Activated effector memory CD4-positive, alpha-beta T cell treated with anti-CD3 and anti-CD28 coated beads, Interleukin-2, amount 50 U/mL, for 16 hours (primary cell): ENCODE data around the gene SEMA4A.
"Not testable (repeated sequence)": the region's sequence is repeated elsewhere in the genome, so short reads cannot be mapped to it uniquely, and the experiment has no call there.

Experiments used
- DNase-seq: peaks from one replicate; pipeline ENCODE4 v3.0.0-alpha.2; 2020

The SEMA4A gene

DNA sequence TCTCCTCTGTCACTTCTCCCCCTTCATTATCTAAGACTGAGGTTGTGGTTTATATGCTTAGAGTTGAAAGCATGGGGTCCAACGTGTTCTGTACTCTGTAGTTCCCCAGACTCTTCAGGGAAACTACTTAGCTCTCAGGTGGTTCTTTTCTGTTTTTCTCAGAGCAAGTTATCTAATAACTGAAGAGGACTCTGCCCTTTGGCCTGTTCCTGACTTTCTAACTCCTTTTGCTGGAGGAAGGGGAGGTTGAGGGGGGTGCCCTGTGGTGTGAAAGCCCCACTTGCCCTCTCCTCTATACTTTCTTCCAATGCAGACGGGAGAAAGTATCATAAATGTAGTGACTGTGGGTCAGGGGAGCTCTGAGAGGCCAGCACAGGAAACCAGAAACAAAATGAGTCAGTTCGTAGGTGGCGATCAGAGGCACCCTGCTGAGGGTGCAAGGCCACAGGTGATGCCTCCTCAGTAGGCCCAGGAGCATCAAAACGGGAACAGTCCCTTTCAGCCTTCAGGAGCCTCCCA is 45.5 kb downstream of the SEMA4A start:
- DNase-seq = peak; percentile 64

DNA sequence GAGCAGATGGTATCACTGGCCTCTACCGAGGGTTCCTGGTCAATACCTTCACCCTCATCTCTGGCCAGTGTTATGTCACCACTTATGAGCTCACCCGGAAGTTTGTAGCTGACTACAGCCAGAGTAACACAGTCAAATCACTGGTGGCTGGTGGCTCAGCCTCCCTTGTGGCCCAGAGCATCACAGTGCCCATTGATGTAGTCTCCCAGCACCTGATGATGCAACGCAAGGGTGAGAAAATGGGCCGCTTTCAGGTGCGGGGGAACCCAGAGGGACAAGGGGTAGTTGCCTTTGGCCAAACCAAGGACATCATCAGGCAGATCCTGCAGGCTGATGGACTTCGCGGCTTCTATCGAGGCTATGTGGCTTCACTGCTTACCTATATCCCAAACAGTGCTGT is 46.7 kb downstream of the SEMA4A start:
- DNase-seq = peak; percentile 57

- DNase-seq = no peak
Observed at GRCh38 chr1:156203331-156203730, 49.9 kb downstream of the SEMA4A start.

- no peak for DNase-seq
Observed at GRCh38 chr1:156204686-156205085, 51.3 kb downstream of the SEMA4A start.

- DNase-seq = no peak
Observed at GRCh38 chr1:156211243-156211642, 57.9 kb downstream of the SEMA4A start.

- DNase-seq = no peak
Observed at GRCh38 chr1:156212130-156212529, 58.7 kb downstream of the SEMA4A start.

DNA sequence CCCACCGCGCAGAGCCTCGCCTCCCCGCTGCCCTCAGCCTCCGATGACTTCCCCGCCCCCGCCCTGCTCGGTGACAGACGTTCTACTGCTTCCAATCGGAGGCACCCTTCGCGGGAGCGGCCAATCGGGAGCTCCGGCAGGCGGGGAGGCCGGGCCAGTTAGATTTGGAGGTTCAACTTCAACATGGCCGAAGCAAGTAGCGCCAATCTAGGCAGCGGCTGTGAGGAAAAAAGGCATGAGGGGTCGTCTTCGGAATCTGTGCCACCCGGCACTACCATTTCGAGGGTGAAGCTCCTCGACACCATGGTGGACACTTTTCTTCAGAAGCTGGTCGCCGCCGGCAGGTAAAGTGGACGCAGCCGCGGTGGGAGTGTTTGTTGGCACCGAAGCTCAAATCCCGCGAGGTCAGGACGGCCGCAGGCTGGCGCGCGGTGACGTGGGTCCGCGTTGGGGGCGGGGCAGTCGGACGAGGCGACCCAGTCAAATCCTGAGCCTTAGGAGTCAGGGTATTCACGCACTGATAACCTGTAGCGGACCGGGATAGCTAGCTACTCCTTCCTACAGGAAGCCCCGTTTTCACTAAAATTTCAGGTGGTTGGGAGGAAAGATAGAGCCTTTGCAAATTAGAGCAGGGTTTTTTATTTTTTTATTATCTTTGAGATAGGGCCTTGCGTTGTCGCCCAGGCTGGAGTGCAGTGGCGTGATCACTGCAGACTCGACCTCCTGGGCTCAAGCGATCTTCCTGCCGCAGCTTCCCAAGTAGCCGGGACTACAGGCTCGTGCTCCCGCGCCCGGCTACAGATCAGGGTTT is 59.7 kb downstream of the SEMA4A start, which contains the start of gene PMF1:
TSS of gene PMF1 (plus strand) at position 175 of the 811 bp plus-strand sequence. CDS start at position 184, 9 bp downstream.
- peak; percentile 98 for DNase-seq

- DNase-seq = no peak
Observed at GRCh38 chr1:156213644-156213966, 60.2 kb downstream of the SEMA4A start.

DNA sequence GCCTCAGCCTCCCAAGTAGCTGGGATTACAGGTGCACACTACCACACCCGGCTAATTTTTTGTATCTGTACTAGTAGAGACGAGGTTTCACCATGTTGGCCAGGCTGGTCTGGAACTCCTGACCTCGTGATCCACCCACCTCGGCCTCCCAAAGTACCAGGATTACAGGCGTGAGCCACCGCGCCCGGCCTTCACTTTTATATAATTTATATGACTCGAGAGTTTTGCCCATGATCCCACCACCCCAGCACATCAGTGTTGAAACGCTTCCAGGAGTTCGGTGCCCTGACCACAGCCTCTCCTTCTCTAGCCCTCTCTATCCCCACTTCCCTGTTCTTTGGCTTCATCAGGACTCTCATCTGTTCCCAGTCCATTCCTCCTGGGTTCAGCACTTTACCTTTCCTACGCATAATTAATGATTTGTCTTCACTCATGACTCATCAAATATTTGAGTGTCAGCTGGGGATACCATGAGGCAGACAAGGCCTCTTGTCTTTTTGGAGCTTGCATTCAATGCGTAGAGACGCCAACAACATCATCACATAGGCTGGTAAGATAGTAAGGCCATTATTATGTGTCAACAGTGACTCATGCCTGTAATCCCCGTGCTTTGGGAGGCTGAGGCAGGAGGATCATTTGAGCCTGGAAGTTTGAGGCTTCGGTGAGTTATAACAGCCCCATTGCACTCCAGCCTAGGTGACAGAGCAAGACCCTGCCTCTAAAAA is 60.8 kb downstream of the SEMA4A start:
- DNase-seq = peak; percentile 67

DNA sequence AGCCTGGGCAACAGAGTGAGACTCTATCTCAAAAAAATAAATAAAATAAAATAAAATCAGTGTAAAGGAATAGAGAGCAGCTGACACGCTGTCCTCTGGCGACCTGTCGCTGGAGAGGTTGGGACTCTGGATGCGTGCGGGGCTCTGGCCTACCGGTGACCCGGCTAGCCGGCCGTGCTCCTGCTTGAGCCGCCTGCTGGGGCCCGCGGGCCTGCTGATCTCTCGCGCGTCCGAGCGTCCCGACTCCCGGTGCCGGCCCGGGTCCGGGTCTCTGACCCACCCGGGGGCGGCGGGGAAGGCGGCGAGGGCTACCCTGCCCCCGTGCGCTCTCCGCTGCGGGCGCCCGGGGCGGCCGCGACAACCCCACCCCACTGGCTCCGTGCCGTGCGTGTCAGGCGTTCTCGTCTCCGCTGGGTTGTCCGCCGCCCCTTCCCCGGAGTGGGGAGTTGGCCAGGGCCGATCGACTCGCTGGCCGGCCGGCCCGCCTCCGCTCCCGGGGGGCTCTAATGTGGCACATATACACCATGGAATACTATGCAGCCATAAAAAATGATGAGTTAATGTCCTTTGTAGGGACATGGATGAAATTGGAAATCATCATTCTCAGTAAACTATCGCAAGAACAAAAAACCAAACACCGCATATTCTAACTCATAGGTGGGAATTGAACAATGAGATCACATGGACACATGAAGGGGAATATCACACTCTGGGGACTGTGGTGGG is 63.1 kb downstream of the SEMA4A start:
- DNase-seq = not testable (repeated sequence)

- DNase-seq = no peak
Observed at GRCh38 chr1:156217871-156218270, 64.5 kb downstream of the SEMA4A start.

DNA sequence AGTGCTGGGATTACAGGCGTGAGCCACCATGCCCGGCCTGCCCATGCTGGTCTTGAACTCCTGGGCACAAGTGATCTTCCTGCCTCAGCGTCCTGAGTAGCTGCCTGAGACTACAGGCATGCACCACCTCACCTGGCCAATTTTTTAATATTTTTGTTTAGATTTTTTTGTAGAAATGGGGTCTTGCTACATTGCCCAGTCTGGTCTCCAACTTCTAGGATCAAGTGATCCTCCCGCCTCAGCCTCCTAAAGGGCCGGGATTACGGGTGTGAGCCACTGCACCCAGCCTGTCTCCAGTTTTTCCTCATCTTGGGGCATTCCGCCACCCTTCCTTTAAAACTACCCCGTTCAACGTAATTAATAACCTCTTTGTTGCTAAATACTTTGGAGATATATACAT is 66.8 kb downstream of the SEMA4A start:
- DNase-seq = no peak

DNA sequence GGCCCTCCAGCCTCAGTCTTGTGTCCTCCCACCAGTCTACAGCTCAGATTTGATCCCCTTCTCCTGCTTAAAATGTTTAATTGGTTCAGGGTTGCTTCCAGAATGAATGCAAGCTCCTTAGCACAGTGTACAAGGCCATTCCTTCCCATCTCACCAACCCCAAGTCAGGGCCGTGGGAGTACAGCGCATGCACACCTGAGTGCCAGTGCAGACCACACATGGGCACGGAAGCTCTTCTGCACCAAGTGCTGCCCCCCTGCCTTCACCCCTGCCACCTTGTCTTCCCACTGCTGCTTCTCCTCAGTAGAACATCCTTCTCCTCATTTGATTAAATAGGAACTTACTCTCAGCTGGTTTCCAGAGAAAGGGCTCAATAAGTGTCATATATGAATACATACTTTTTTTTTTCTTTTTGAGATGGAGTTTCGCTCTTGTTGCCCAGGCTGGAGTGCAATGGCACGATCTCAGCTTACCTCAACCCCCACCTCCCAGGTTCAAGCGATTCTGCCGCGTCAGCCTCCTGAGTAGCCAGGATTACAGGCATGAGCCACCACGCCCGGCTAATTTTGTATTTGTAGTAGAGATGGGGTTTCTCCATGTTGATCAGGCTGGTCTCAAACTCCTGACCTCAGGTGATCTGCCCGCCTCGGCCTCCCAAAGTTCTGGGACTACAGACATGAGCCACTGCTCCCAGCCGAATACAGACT is 68.8 kb downstream of the SEMA4A start:
- no peak for DNase-seq

GRCh38 chr1:156225677-156226014 is 72.3 kb downstream of the SEMA4A start:
- no peak for DNase-seq

GRCh38 chr1:156226116-156226538 is 72.7 kb downstream of the SEMA4A start:
- no peak for DNase-seq

- no peak for DNase-seq
Observed at GRCh38 chr1:156226782-156227181, 73.4 kb downstream of the SEMA4A start.
